GM12878 (cell line): ENCODE measurements around the gene EFNA1.

ENCODE experiments used
- POLR2A ChIP-seq: IDR thresholded peaks from 2 replicates; pipeline ENCODE4 v1.6.1; 2011; ENCODE audit warnings: low read depth, mild to moderate bottlenecking, low read length
- RFX5 ChIP-seq: IDR thresholded peaks from 2 replicates; pipeline ENCODE4 v1.6.1; 2011; ENCODE audit warnings: low read depth, low read length, improper control_type of control experiment
- TF ChIP-seq, protein P1 (sequence below), 3 experiments: IDR thresholded peaks in 2 of 3; conservative IDR thresholded peaks in 1 of 3; 2 replicates each; pipeline ENCODE4 v1.5.1; 2011; ENCODE audit warnings: low read depth in 3 of 3, low read length in 3 of 3, mild to moderate bottlenecking in 3 of 3, control low read depth in 2 of 3, moderate library complexity in 2 of 3, inconsistent platforms in 1 of 3, mixed read lengths in 1 of 3; ENCODE audit not compliant: control insufficient read depth in 2 of 3, insufficient read depth in 1 of 3; ENCODE audit errors: extremely low read depth in 1 of 3
- TF ChIP-seq, protein P2 (sequence below): fragments of 450-650 bp; IDR thresholded peaks from 2 replicates; pipeline ENCODE4 v1.6.1; 2017; ENCODE audit warnings: borderline replicate concordance
- TF ChIP-seq, protein P3 (sequence below): fragments of 450-650 bp; IDR thresholded peaks from 2 replicates; pipeline ENCODE4 v1.6.1; 2016; ENCODE audit warnings: mild to moderate bottlenecking, moderate library complexity, borderline replicate concordance

DNA sequence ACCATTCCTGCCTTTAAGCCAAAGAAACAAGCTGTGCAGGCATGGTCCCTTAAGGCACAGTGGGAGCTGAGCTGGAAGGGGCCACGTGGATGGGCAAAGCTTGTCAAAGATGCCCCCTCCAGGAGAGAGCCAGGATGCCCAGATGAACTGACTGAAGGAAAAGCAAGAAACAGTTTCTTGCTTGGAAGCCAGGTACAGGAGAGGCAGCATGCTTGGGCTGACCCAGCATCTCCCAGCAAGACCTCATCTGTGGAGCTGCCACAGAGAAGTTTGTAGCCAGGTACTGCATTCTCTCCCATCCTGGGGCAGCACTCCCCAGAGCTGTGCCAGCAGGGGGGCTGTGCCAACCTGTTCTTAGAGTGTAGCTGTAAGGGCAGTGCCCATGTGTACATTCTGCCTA, 6.6 kb downstream of the EFNA1 start:
- TF ChIP-seq POLR2A (no peak), RFX5 (no peak)
- TF ChIP-seq, protein P1, sequence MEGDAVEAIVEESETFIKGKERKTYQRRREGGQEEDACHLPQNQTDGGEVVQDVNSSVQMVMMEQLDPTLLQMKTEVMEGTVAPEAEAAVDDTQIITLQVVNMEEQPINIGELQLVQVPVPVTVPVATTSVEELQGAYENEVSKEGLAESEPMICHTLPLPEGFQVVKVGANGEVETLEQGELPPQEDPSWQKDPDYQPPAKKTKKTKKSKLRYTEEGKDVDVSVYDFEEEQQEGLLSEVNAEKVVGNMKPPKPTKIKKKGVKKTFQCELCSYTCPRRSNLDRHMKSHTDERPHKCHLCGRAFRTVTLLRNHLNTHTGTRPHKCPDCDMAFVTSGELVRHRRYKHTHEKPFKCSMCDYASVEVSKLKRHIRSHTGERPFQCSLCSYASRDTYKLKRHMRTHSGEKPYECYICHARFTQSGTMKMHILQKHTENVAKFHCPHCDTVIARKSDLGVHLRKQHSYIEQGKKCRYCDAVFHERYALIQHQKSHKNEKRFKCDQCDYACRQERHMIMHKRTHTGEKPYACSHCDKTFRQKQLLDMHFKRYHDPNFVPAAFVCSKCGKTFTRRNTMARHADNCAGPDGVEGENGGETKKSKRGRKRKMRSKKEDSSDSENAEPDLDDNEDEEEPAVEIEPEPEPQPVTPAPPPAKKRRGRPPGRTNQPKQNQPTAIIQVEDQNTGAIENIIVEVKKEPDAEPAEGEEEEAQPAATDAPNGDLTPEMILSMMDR (IDR thresholded peaks at IDR 0.05 in 2 of 3, conservative IDR thresholded peaks at IDR 0.05 in 1 of 3; ENCODE audit: control insufficient read depth in 2 of 3, extremely low read depth in 1 of 3, insufficient read depth in 1 of 3, low read depth in 3 of 3, low read length in 3 of 3): no peak
- TF ChIP-seq, protein P2, sequence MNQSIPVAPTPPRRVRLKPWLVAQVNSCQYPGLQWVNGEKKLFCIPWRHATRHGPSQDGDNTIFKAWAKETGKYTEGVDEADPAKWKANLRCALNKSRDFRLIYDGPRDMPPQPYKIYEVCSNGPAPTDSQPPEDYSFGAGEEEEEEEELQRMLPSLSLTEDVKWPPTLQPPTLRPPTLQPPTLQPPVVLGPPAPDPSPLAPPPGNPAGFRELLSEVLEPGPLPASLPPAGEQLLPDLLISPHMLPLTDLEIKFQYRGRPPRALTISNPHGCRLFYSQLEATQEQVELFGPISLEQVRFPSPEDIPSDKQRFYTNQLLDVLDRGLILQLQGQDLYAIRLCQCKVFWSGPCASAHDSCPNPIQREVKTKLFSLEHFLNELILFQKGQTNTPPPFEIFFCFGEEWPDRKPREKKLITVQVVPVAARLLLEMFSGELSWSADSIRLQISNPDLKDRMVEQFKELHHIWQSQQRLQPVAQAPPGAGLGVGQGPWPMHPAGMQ: no peak
- TF ChIP-seq, protein P3, sequence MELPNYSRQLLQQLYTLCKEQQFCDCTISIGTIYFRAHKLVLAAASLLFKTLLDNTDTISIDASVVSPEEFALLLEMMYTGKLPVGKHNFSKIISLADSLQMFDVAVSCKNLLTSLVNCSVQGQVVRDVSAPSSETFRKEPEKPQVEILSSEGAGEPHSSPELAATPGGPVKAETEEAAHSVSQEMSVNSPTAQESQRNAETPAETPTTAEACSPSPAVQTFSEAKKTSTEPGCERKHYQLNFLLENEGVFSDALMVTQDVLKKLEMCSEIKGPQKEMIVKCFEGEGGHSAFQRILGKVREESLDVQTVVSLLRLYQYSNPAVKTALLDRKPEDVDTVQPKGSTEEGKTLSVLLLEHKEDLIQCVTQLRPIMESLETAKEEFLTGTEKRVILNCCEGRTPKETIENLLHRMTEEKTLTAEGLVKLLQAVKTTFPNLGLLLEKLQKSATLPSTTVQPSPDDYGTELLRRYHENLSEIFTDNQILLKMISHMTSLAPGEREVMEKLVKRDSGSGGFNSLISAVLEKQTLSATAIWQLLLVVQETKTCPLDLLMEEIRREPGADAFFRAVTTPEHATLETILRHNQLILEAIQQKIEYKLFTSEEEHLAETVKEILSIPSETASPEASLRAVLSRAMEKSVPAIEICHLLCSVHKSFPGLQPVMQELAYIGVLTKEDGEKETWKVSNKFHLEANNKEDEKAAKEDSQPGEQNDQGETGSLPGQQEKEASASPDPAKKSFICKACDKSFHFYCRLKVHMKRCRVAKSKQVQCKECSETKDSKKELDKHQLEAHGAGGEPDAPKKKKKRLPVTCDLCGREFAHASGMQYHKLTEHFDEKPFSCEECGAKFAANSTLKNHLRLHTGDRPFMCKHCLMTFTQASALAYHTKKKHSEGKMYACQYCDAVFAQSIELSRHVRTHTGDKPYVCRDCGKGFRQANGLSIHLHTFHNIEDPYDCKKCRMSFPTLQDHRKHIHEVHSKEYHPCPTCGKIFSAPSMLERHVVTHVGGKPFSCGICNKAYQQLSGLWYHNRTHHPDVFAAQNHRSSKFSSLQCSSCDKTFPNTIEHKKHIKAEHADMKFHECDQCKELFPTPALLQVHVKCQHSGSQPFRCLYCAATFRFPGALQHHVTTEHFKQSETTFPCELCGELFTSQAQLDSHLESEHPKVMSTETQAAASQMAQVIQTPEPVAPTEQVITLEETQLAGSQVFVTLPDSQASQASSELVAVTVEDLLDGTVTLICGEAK: no peak
